NCI-H524 treated with DMSO at 0.1 percent for 48 hours (cell line): ENCODE measurements around the gene IFT88.

ENCODE experiments used
- DNase-seq: peaks from one replicate; lab custom pipeline; 2025; lab: John Stamatoyannopoulos, UW

Gene IFT88

GRCh38 chr13:20566898-20567874 is at the start of gene IFT88:
Gene IFT88, plus strand, starts transcription at chr13:20567157. Its CDS starts 7,229 bp downstream, at chr13:20574386.
- DNase-seq, result peak; percentile 50

GRCh38 chr13:20518660-20519100 is 48.3 kb upstream of the IFT88 start:
- DNase-seq, result no peak

GRCh38 chr13:20519875-20520274 is 47.1 kb upstream of the IFT88 start:
- no peak for DNase-seq

GRCh38 chr13:20521364-20522115 is 45.4 kb upstream of the IFT88 start:
- no peak for DNase-seq

- no peak for DNase-seq
Measured at GRCh38 chr13:20525144-20525600, 41.8 kb upstream of the IFT88 start.

GRCh38 chr13:20525601-20526544 is 41.1 kb upstream of the IFT88 start, which contains the start of gene CRYL1:
Gene CRYL1, minus strand, starts transcription at chr13:20525857. Its CDS starts 63 bp downstream, at chr13:20525794.
- peak; percentile 19 for DNase-seq

GRCh38 chr13:20526664-20527063 is 40.3 kb upstream of the IFT88 start:
- DNase-seq, result no peak

- no peak for DNase-seq
Measured at GRCh38 chr13:20528452-20528851, 38.5 kb upstream of the IFT88 start.

GRCh38 chr13:20534038-20534608 is 32.8 kb upstream of the IFT88 start:
- no peak for DNase-seq

GRCh38 chr13:20536992-20537391 is 30.0 kb upstream of the IFT88 start:
- no peak for DNase-seq

- DNase-seq, result no peak
Measured at GRCh38 chr13:20544201-20544923, 22.6 kb upstream of the IFT88 start.

GRCh38 chr13:20546556-20546955 is 20.4 kb upstream of the IFT88 start:
- no peak for DNase-seq

GRCh38 chr13:20547479-20547908 is 19.5 kb upstream of the IFT88 start:
- no peak for DNase-seq

- no peak for DNase-seq
Measured at GRCh38 chr13:20550799-20551198, 16.2 kb upstream of the IFT88 start.

GRCh38 chr13:20553311-20553710 is 13.6 kb upstream of the IFT88 start:
- DNase-seq, result no peak

GRCh38 chr13:20558982-20559381 is 8.0 kb upstream of the IFT88 start:
- no peak for DNase-seq

GRCh38 chr13:20559659-20560356 is 7.1 kb upstream of the IFT88 start:
- no peak for DNase-seq

GRCh38 chr13:20561741-20562140 is 5.2 kb upstream of the IFT88 start:
- DNase-seq, result no peak

- no peak for DNase-seq
Measured at GRCh38 chr13:20565115-20565736, 1.7 kb upstream of the IFT88 start.
